ENCODE measurements around the gene TNS3.

TNS3 gene

GRCh38 chr7:47568547-47568946, 13.4 kb downstream of the TNS3 start:
- H4K91ac ChIP-seq (ENCODE audit: low read length): no peak overlapping the region
- no peak overlapping the region for H2BK5ac ChIP-seq (ENCODE audit: low read depth, low read length, poor library complexity, severe bottlenecking)
- no peak for DNase-seq

GRCh38 chr7:47568056-47568455, 13.9 kb downstream of the TNS3 start:
- Histone ChIP-seq H3K9ac (ENCODE audit: low read length) (no peak overlapping the region), H3K23ac (ENCODE audit: low read length in 2 of 2) (peak overlapping the region in 1 of 2 experiments; percentile 35), H2AK5ac (ENCODE audit: low read length, severe bottlenecking) (peak overlapping the region; percentile 17), H2BK15ac (ENCODE audit: low read depth, poor library complexity, severe bottlenecking) (peak overlapping the region; percentile 13), H3K18ac (ENCODE audit: low read depth in 1 of 2, low read length in 2 of 2) (peak overlapping the region in 1 of 2 experiments; percentile 34), H3K9me3 (ENCODE audit: control insufficient read depth, low read length) (no peaks in the 10 kb centered on the region), H2BK12ac (ENCODE audit: low read length in 2 of 2) (no peak overlapping the region), H3K14ac (ENCODE audit: low read length in 2 of 2) (no peak overlapping the region), H2BK5ac (ENCODE audit: low read depth, low read length, poor library complexity, severe bottlenecking) (no peak overlapping the region), H2BK120ac (ENCODE audit: low read depth, low read length) (no peak overlapping the region), H3K79me1 (replicated peaks; ENCODE audit: low read length, poor library complexity, severe bottlenecking) (peaks cover 34% of the 10 kb centered on the region), H3K4me3 (ENCODE audit: insufficient read depth in 1 of 2, low read depth in 1 of 2, low read length in 2 of 2) (no peak overlapping the region), H4K8ac (ENCODE audit: low read length) (no peak overlapping the region), H3K4me1 (ENCODE audit: control insufficient read depth, insufficient read depth, low read depth, low read length) (peaks cover 23% of the 10 kb centered on the region), H4K91ac (ENCODE audit: low read length) (peak overlapping the region; percentile 52), H3K27me3 (ENCODE audit: control insufficient read depth in 1 of 2, insufficient read depth in 1 of 2, low read length in 2 of 2) (no peaks in the 10 kb centered on the region), H3K36me3 (ENCODE audit: control insufficient read depth in 1 of 2, insufficient read depth in 2 of 2, low read depth in 1 of 2, low read length in 2 of 2) (peaks cover 0 to 19% of the 10 kb centered on the region in 2 experiments), H3K27ac (ENCODE audit: low read length, poor library complexity, severe bottlenecking) (no peak overlapping the region), H2AFZ (ENCODE audit: low read depth, low read length) (no peak overlapping the region), H3K4me2 (ENCODE audit: low read length, poor library complexity, severe bottlenecking) (no peak overlapping the region), H3K4ac (ENCODE audit: low read depth in 1 of 2, low read length in 2 of 2) (peak overlapping the region in 1 of 2 experiments; percentile 50)
- 98% methylated on average over 7 of the region's 7 CpGs for WGBS
- no peak for DNase-seq

More at GRCh38 chr7:47568547-47568946, 13.4 kb downstream of the TNS3 start:
- H3K23ac ChIP-seq (ENCODE audit: low read length in 2 of 2): no peak overlapping the region
- H3K4me3 ChIP-seq (ENCODE audit: insufficient read depth in 1 of 2, low read depth in 1 of 2, low read length in 2 of 2): no peak overlapping the region
- H3K27ac ChIP-seq (ENCODE audit: low read length, poor library complexity, severe bottlenecking): no peak overlapping the region
- H3K14ac ChIP-seq (ENCODE audit: low read length in 2 of 2): no peak overlapping the region
- H2BK12ac ChIP-seq (ENCODE audit: low read length in 2 of 2): peak overlapping the region; percentile 19 to 37
- H3K27me3 ChIP-seq (ENCODE audit: control insufficient read depth in 1 of 2, insufficient read depth in 1 of 2, low read length in 2 of 2): no peaks in the 10 kb centered on the region
- H3K9me3 ChIP-seq (ENCODE audit: control insufficient read depth, low read length): no peaks in the 10 kb centered on the region
- H3K4ac ChIP-seq (ENCODE audit: low read depth in 1 of 2, low read length in 2 of 2): no peak overlapping the region
- H2BK15ac ChIP-seq (ENCODE audit: low read depth, poor library complexity, severe bottlenecking): no peak overlapping the region
- H3K9ac ChIP-seq (ENCODE audit: low read length): no peak overlapping the region
- peaks cover 28% of the 10 kb centered on the region for H3K4me1 ChIP-seq (ENCODE audit: control insufficient read depth, insufficient read depth, low read depth, low read length)
- peak overlapping the region; percentile 13 for H4K8ac ChIP-seq (ENCODE audit: low read length)
- 97% methylated on average over 13 of the region's 13 CpGs for WGBS
- peak overlapping the region in 1 of 2 experiments; percentile 34 for H3K18ac ChIP-seq (ENCODE audit: low read depth in 1 of 2, low read length in 2 of 2)
- no peak overlapping the region for H2AFZ ChIP-seq (ENCODE audit: low read depth, low read length)
- H2BK120ac ChIP-seq (ENCODE audit: low read depth, low read length): no peak overlapping the region
- peaks cover 30% of the 10 kb centered on the region for H3K79me1 ChIP-seq (replicated peaks; ENCODE audit: low read length, poor library complexity, severe bottlenecking)
- no peak overlapping the region for H3K4me2 ChIP-seq (ENCODE audit: low read length, poor library complexity, severe bottlenecking)
- H3K36me3 ChIP-seq (ENCODE audit: control insufficient read depth in 1 of 2, insufficient read depth in 2 of 2, low read depth in 1 of 2, low read length in 2 of 2): peaks cover 0 to 16% of the 10 kb centered on the region in 2 experiments
- peak overlapping the region; percentile 23 for H2AK5ac ChIP-seq (ENCODE audit: low read length, severe bottlenecking)

- 93% methylated on average over 11 of the region's 11 CpGs for WGBS
- no peak overlapping the region for H3K9ac ChIP-seq (ENCODE audit: low read length)
- no peak overlapping the region for H4K91ac ChIP-seq (ENCODE audit: low read length)
- no peak overlapping the region for H3K4ac ChIP-seq (ENCODE audit: low read depth in 1 of 2, low read length in 2 of 2)
- H2AK5ac ChIP-seq (ENCODE audit: low read length, severe bottlenecking): peak overlapping the region; percentile 83
- peak overlapping the region in 1 of 2 experiments; percentile 23 for H3K14ac ChIP-seq (ENCODE audit: low read length in 2 of 2)
- H3K79me1 ChIP-seq (replicated peaks; ENCODE audit: low read length, poor library complexity, severe bottlenecking): peaks cover 51% of the 10 kb centered on the region
- H3K4me3 ChIP-seq (ENCODE audit: insufficient read depth in 1 of 2, low read depth in 1 of 2, low read length in 2 of 2): no peak overlapping the region
- H3K27me3 ChIP-seq (ENCODE audit: control insufficient read depth in 1 of 2, insufficient read depth in 1 of 2, low read length in 2 of 2): no peaks in the 10 kb centered on the region
- peaks cover 4% of the 10 kb centered on the region for H3K4me1 ChIP-seq (ENCODE audit: control insufficient read depth, insufficient read depth, low read depth, low read length)
- H3K18ac ChIP-seq (ENCODE audit: low read depth in 1 of 2, low read length in 2 of 2): peak overlapping the region in 1 of 2 experiments; percentile 55
- no peak overlapping the region for H2AFZ ChIP-seq (ENCODE audit: low read depth, low read length)
- no peak overlapping the region for H2BK120ac ChIP-seq (ENCODE audit: low read depth, low read length)
- H2BK5ac ChIP-seq (ENCODE audit: low read depth, low read length, poor library complexity, severe bottlenecking): no peak overlapping the region
- H2BK15ac ChIP-seq (ENCODE audit: low read depth, poor library complexity, severe bottlenecking): no peak overlapping the region
- no peak overlapping the region for H3K23ac ChIP-seq (ENCODE audit: low read length in 2 of 2)
- H3K27ac ChIP-seq (ENCODE audit: low read length, poor library complexity, severe bottlenecking): no peak overlapping the region
- H3K9me3 ChIP-seq (ENCODE audit: control insufficient read depth, low read length): no peaks in the 10 kb centered on the region
- H4K8ac ChIP-seq (ENCODE audit: low read length): peak overlapping the region; percentile 27
- no peak overlapping the region for H2BK12ac ChIP-seq (ENCODE audit: low read length in 2 of 2)
- peaks cover 0 to 22% of the 10 kb centered on the region in 2 experiments for H3K36me3 ChIP-seq (ENCODE audit: control insufficient read depth in 1 of 2, insufficient read depth in 2 of 2, low read depth in 1 of 2, low read length in 2 of 2)
- no peak overlapping the region for H3K4me2 ChIP-seq (ENCODE audit: low read length, poor library complexity, severe bottlenecking)
- DNase-seq: no peak
These were observed 16.2 kb downstream of the TNS3 start for GRCh38 chr7:47565640-47566250.

- no peak overlapping the region for H3K27ac ChIP-seq (ENCODE audit: low read length, poor library complexity, severe bottlenecking)
- no peak overlapping the region for H2BK15ac ChIP-seq (ENCODE audit: low read depth, poor library complexity, severe bottlenecking)
- peaks cover 0 to 30% of the 10 kb centered on the region in 2 experiments for H3K36me3 ChIP-seq (ENCODE audit: control insufficient read depth in 1 of 2, insufficient read depth in 2 of 2, low read depth in 1 of 2, low read length in 2 of 2)
- H3K23ac ChIP-seq (ENCODE audit: low read length in 2 of 2): peak overlapping the region in 1 of 2 experiments; percentile 46
- no peak overlapping the region for H4K8ac ChIP-seq (ENCODE audit: low read length)
- peak overlapping the region in 1 of 2 experiments; percentile 78 for H3K18ac ChIP-seq (ENCODE audit: low read depth in 1 of 2, low read length in 2 of 2)
- no peak overlapping the region for H3K9ac ChIP-seq (ENCODE audit: low read length)
- H2BK12ac ChIP-seq (ENCODE audit: low read length in 2 of 2): no peak overlapping the region
- H2BK5ac ChIP-seq (ENCODE audit: low read depth, low read length, poor library complexity, severe bottlenecking): no peak overlapping the region
- no peak overlapping the region for H3K4me2 ChIP-seq (ENCODE audit: low read length, poor library complexity, severe bottlenecking)
- peaks cover 58% of the 10 kb centered on the region for H3K79me1 ChIP-seq (replicated peaks; ENCODE audit: low read length, poor library complexity, severe bottlenecking)
- 96% methylated on average over 4 of the region's 4 CpGs for WGBS
- H2AK5ac ChIP-seq (ENCODE audit: low read length, severe bottlenecking): peak overlapping the region; percentile 38
- peak overlapping the region in 1 of 2 experiments; percentile 34 for H3K4ac ChIP-seq (ENCODE audit: low read depth in 1 of 2, low read length in 2 of 2)
- peaks cover 6% of the 10 kb centered on the region for H3K4me1 ChIP-seq (ENCODE audit: control insufficient read depth, insufficient read depth, low read depth, low read length)
- no peaks in the 10 kb centered on the region for H3K9me3 ChIP-seq (ENCODE audit: control insufficient read depth, low read length)
- no peak overlapping the region for H2AFZ ChIP-seq (ENCODE audit: low read depth, low read length)
- H3K27me3 ChIP-seq (ENCODE audit: control insufficient read depth in 1 of 2, insufficient read depth in 1 of 2, low read length in 2 of 2): no peaks in the 10 kb centered on the region
- H4K91ac ChIP-seq (ENCODE audit: low read length): no peak overlapping the region
- DNase-seq: no peak
- no peak overlapping the region for H3K4me3 ChIP-seq (ENCODE audit: insufficient read depth in 1 of 2, low read depth in 1 of 2, low read length in 2 of 2)
- H2BK120ac ChIP-seq (ENCODE audit: low read depth, low read length): no peak overlapping the region
- no peak overlapping the region for H3K14ac ChIP-seq (ENCODE audit: low read length in 2 of 2)
These were observed 18.4 kb downstream of the TNS3 start for GRCh38 chr7:47563521-47563920.

Measured in mesenchymal stem cell (in vitro differentiated cells and primary cell).